Loucy (cell line): ENCODE results near the gene AHCY.
"Not testable (repeated sequence)": the region's sequence is repeated elsewhere in the genome, so short reads cannot be mapped to it uniquely, and the experiment has no call there.

Source experiments
- H2AFZ ChIP-seq: fragments of 200-600 bp; sonication (generic); 2 replicates; pipeline ENCODE4 v1.6.0; 2016; ENCODE audit warnings: antibody characterized with exemption, mild to moderate bottlenecking, low read length, moderate library complexity
- H3F3A ChIP-seq: fragments of 200-600 bp; 2 replicates; pipeline ENCODE4 v1.6.0; 2016; ENCODE audit warnings: antibody characterized with exemption, low read depth, mild to moderate bottlenecking
- H3K27me3 ChIP-seq: fragments of 200-600 bp; sonication (generic); 2 replicates; pipeline ENCODE4 v1.6.1; 2014; ENCODE audit warnings: low read length, mild to moderate bottlenecking; ENCODE audit not compliant: insufficient read depth, poor library complexity, severe bottlenecking
- H3K36me3 ChIP-seq: fragments of 200-600 bp; sonication (generic); 2 replicates; pipeline ENCODE4 v1.6.1; 2016; ENCODE audit warnings: low read length; ENCODE audit not compliant: insufficient read depth
- H3K4me1 ChIP-seq: fragments of 200-600 bp; sonication (generic); 2 replicates; pipeline ENCODE4 v1.5.1; 2014; ENCODE audit warnings: low read length, mild to moderate bottlenecking; ENCODE audit not compliant: insufficient read depth, poor library complexity, severe bottlenecking
- H3K4me2 ChIP-seq: fragments of 200-600 bp; sonication (generic); 2 replicates; pipeline ENCODE4 v1.6.0; 2014; ENCODE audit warnings: antibody characterized with exemption, low read length, low read depth, mild to moderate bottlenecking; ENCODE audit not compliant: poor library complexity, severe bottlenecking
- H3K4me3 ChIP-seq: fragments of 200-600 bp; sonication (generic); 2 replicates; pipeline ENCODE4 v1.5.1; 2014; ENCODE audit warnings: low read length, mild to moderate bottlenecking, mixed read lengths; ENCODE audit not compliant: poor library complexity, severe bottlenecking
- H3K79me2 ChIP-seq: fragments of 200-600 bp; sonication (generic); 2 replicates; pipeline ENCODE4 v1.6.1; 2014; ENCODE audit warnings: low read length; ENCODE audit not compliant: insufficient read depth
- H3K9ac ChIP-seq: fragments of 200-600 bp; sonication (generic); 2 replicates; pipeline ENCODE4 v1.6.0; 2014; ENCODE audit warnings: mild to moderate bottlenecking, low read depth, low read length, moderate library complexity; ENCODE audit not compliant: poor library complexity, severe bottlenecking
- H3K9me2 ChIP-seq: fragments of 200-600 bp; sonication (generic); replicated peaks from 2 replicates; pipeline ENCODE4 v1.6.1; 2016; ENCODE audit warnings: low read depth, low read length, mixed read lengths
- H3K9me3 ChIP-seq: fragments of 200-600 bp; sonication (generic); 2 replicates; pipeline ENCODE4 v1.6.1; 2014; ENCODE audit warnings: mild to moderate bottlenecking, antibody characterized with exemption, low read length, low read depth; ENCODE audit not compliant: insufficient read depth
- H4K20me1 ChIP-seq: fragments of 200-600 bp; sonication (generic); 2 replicates; pipeline ENCODE4 v1.6.0; 2014; ENCODE audit warnings: antibody characterized with exemption, low read length, mild to moderate bottlenecking; ENCODE audit not compliant: insufficient read depth, poor library complexity, severe bottlenecking
- CTCF ChIP-seq: fragments of 200-600 bp; sonication (generic); conservative IDR thresholded peaks from 2 replicates; pipeline ENCODE4 v1.5.1; 2014; ENCODE audit warnings: mild to moderate bottlenecking, antibody characterized with exemption, low read length
- EZH2phosphoT487 ChIP-seq: fragments of 200-600 bp; IDR thresholded peaks from 2 replicates; pipeline ENCODE4 v1.6.1; 2018; ENCODE audit warnings: antibody characterized with exemption, mild to moderate bottlenecking, moderate library complexity, borderline replicate concordance

Gene AHCY

DNA sequence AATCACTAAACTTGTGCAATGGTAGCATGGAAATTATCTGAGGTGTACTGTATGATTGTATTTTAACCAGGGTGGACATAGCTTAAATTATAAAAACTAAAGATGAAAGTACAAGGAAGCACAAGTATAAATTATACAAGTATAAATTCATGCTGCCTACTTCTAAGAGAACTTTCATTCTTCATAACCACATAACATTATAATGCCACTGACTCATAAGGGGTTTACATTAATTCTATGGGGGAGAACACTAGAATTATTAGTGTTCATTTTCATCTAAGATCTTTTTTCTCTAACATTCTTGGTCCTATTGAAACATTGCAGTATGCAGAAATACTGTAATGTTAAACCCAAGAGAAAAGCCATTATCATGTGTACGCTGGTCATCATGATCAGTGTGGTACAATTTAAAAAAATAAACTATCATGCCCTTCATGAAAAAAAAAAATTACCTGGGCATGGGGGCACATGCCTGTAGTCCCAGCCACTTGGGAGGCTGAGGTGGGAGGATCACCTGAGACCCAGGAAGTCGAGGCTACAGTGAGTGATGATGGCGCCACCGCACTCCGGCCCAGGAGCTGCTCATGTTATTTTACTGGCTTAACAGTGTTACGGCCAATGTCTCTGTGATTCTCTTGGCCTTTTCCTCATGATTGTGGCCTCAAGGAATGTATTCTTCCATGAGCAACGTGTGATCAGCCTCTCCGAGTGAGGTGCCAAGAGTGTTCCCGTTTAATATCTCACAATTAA, 25.9 kb upstream of the AHCY start:
- Histone ChIP-seq H3K27me3 (no peaks in the 10 kb centered on the region), H2AFZ (no peak overlapping the region), H3K9me3 (no peaks in the 10 kb centered on the region), H3K4me1 (peaks cover 7% of the 10 kb centered on the region), H3K9ac (no peak overlapping the region), H3F3A (no peaks in the 10 kb centered on the region), H3K79me2 (no peaks in the 10 kb centered on the region), H3K4me2 (no peak overlapping the region), H3K4me3 (no peak overlapping the region), H3K36me3 (no peaks in the 10 kb centered on the region), H3K9me2 (no peaks in the 10 kb centered on the region), H4K20me1 (no peaks in the 10 kb centered on the region)
- no peak for TF ChIP-seq CTCF
- TF ChIP-seq EZH2phosphoT487, result no peak

- not testable (repeated sequence) for H3F3A ChIP-seq, H3K9me3 ChIP-seq, H2AFZ ChIP-seq, H3K4me3 ChIP-seq, H3K79me2 ChIP-seq, H3K36me3 ChIP-seq, H3K9me2 ChIP-seq, H3K4me2 ChIP-seq, H3K4me1 ChIP-seq, H3K9ac ChIP-seq, H4K20me1 ChIP-seq, H3K27me3 ChIP-seq
These were observed 25.1 kb upstream of the AHCY start for GRCh38 chr20:34328207-34328606.

DNA sequence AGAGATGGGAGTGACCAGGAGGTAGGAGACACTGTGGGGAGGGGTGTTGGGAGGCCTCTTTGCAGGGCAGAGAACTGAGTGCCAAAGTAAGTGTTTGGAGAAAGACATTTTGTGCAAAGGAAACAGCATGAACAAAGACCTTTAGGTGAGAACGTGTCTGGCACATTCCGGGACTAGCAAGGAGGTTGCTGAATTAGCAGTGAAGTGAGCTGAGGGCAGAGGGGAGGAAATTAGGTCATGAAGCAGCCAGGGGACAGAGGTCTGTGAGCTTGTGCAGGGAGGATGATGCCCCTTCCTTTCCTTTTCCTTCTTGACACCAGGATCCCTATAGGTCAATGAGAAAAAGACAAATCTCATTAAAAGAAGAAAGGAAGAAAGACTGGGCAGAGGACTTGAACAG, 21.4 kb upstream of the AHCY start:
- Histone ChIP-seq H3K4me1 (peaks cover 7% of the 10 kb centered on the region), H3F3A (no peaks in the 10 kb centered on the region), H3K9me3 (no peaks in the 10 kb centered on the region), H3K9ac (no peak overlapping the region), H3K4me3 (no peak overlapping the region), H2AFZ (peak overlapping the region; percentile 7), H3K4me2 (no peak overlapping the region), H3K27me3 (no peaks in the 10 kb centered on the region), H3K9me2 (no peaks in the 10 kb centered on the region), H3K36me3 (no peaks in the 10 kb centered on the region), H3K79me2 (no peaks in the 10 kb centered on the region), H4K20me1 (no peaks in the 10 kb centered on the region)
- TF ChIP-seq EZH2phosphoT487 (no peak), CTCF (no peak)
